HUES6 (cell line): ENCODE measurements around the gene CCNK.

Experiments used
- H3K27ac ChIP-seq: 2 replicates; pipeline ENCODE4 v1.7.0; 2013; ENCODE audit warnings: low read depth, mild to moderate bottlenecking, low read length, inconsistent platforms
- H3K27me3 ChIP-seq: 2 replicates; pipeline ENCODE4 v1.6.1; 2013; ENCODE audit warnings: low read length; ENCODE audit not compliant: control insufficient read depth, insufficient read depth
- H3K36me3 ChIP-seq: 2 replicates; pipeline ENCODE4 v1.6.1; 2013; ENCODE audit warnings: low read length; ENCODE audit not compliant: control insufficient read depth, insufficient read depth
- H3K4me1 ChIP-seq: 2 replicates; pipeline ENCODE4 v1.6.1; 2013; ENCODE audit warnings: low read length; ENCODE audit not compliant: control insufficient read depth, insufficient read depth
- H3K4me3 ChIP-seq: 2 replicates; pipeline ENCODE4 v1.5.1; 2013; ENCODE audit warnings: low read depth, low read length
- H3K9ac ChIP-seq: one replicate; pipeline ENCODE4 v1.6.1; 2013; ENCODE audit warnings: mild to moderate bottlenecking, low read length
- H3K9me3 ChIP-seq: 2 replicates; pipeline ENCODE4 v1.6.1; 2013; ENCODE audit warnings: low read depth, low read length; ENCODE audit not compliant: control insufficient read depth, insufficient read depth

CCNK gene

DNA sequence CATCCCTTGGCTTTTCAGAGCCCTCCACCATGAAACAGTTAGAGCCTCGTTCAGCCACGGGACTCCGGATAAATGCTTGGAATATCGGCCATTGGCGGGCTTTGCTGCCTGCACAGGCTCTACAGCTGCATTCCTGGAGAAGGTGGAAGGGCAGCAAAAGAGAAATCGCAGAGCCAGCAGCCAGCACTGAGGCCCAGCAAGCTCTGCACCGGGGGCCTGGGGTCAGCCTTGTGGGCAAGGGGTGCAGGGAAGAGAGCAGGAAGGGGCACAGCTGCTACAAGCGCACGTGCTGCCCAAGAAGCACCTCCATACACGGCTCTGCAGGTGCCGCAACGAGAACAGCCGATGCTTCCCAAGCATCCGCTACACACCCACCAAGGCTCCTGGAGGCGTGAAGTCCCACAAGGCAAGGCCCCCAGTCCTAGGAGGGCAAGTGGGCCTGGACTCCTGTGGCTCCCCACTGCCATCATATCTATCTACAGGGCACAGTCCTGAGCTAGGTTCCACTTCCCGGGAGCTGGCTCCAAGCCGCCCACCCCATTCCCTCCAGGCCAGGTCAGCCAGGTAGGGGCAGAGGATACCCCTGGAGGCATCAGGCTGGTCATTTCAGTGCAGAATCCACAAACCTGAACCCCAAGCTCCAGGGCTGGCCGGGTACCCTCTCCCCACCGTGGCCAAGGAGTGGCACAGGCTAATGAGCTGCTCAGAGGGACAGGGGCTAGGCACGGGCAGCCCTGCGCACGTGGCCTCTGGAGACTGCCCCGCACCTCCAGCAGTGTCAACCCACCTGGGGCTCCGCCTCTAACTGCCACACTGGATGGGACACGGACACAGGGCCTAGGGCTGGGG is 40.2 kb downstream of the CCNK start:
- H3K27me3 ChIP-seq, result no peaks in the 10 kb centered on the region
- H3K27ac ChIP-seq, result peak overlapping the region; percentile 37; the same call in 1 of the 2 replicates
- no peak overlapping the region for H3K4me3 ChIP-seq
- H3K36me3 ChIP-seq, result no peaks in the 10 kb centered on the region
- peak overlapping the region; percentile 43 for H3K9ac ChIP-seq
- peaks cover 55% of the 10 kb centered on the region for H3K4me1 ChIP-seq
- H3K9me3 ChIP-seq, result no peaks in the 10 kb centered on the region

DNA sequence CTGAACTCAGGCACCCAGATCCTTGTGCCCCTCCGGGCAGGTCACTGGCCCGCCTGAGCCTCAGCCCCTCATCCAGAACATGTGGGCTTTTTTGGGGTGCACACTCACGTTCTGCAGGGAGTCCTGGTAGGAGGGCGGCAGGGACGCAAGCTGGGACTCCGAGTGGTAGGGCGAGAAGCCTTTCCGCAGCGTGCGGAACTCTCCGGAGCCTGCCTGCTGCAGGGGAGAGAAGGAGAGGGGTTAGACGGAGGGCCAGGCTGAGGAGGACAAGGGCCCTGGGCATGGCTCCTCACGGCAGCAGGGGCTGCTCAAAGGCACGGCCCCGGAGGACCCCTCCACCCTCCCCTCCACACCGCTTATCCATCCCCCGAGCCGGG is 40.8 kb downstream of the CCNK start:
- Histone ChIP-seq H3K4me3 (no peak overlapping the region), H3K9ac (peak overlapping the region; percentile 43), H3K4me1 (peaks cover 57% of the 10 kb centered on the region), H3K27ac (peak overlapping the region; percentile 37; the same call in 1 of the 2 replicates), H3K27me3 (no peaks in the 10 kb centered on the region), H3K9me3 (no peaks in the 10 kb centered on the region), H3K36me3 (no peaks in the 10 kb centered on the region)

DNA sequence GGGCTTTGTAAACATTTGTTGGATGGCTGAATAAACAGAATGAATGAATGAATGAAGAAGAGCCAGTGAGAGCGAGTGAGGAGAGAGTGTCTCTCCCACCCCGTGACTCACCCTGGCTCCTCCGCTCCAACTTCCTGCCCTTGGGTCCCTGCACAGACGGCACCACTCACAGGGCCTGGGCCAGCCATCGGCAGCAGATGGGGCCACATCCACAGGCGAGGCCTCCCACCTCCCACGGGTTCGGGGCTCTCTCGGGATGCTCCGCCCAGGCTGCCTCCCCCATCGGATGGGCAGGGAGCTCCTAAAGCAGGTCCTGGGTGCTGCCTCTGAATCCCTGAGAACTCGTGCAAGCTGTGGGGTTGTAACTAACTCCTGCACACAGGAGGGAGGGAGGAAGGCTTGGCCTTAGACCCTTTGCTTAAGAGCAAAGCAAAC is 41.3 kb downstream of the CCNK start:
- Histone ChIP-seq H3K9ac (peak overlapping the region; percentile 62), H3K27me3 (no peaks in the 10 kb centered on the region), H3K36me3 (no peaks in the 10 kb centered on the region), H3K4me3 (peak overlapping the region; percentile 22; the same call in 1 of the 2 replicates), H3K27ac (peak overlapping the region; percentile 93; the same call in 1 of the 2 replicates), H3K4me1 (peaks cover 58% of the 10 kb centered on the region), H3K9me3 (no peaks in the 10 kb centered on the region)

DNA sequence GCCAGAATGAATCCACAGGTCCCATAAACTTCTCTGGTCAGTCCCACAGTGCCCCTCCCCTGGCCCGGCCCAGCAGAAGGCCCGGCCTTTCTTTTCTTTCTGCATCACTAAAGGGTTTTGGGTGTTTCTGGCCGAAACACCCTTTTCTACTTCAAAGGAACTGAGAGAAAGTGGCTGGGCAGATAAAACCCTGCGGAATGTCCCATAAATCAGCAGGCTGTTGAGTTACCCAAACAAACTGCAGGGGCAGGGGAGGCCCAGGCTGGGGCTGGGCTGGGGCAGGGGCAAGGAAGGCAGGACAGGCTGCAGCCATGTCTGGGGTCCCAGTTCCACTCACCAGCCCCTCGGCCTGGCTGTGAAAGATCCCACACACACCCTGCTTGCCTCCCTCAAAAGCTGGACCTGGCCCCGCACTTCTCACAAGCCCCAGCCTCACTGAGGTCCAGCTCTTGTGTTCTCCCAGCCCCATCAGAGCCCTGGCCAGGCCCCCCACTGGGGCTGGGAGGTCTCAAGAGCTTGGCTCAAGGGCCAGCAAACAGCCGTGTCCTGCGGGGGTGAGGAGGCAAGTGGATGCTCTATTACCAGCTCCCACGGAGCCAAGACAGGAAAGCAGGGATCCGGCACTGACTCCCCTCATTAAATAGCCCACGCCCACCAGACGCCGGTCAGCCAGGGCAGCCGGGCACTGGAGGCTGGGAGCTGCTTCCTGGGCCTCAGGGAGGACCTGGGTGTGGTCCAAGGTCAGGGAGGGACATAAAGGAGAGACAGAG is 41.9 kb downstream of the CCNK start:
- no peaks in the 10 kb centered on the region for H3K27me3 ChIP-seq
- H3K4me1 ChIP-seq, result peaks cover 64% of the 10 kb centered on the region
- peak overlapping the region; percentile 93 for H3K27ac ChIP-seq
- peak overlapping the region; percentile 66 for H3K9ac ChIP-seq
- H3K9me3 ChIP-seq, result no peaks in the 10 kb centered on the region
- H3K36me3 ChIP-seq, result no peaks in the 10 kb centered on the region
- H3K4me3 ChIP-seq, result peak overlapping the region; percentile 22; the same call in 1 of the 2 replicates

DNA sequence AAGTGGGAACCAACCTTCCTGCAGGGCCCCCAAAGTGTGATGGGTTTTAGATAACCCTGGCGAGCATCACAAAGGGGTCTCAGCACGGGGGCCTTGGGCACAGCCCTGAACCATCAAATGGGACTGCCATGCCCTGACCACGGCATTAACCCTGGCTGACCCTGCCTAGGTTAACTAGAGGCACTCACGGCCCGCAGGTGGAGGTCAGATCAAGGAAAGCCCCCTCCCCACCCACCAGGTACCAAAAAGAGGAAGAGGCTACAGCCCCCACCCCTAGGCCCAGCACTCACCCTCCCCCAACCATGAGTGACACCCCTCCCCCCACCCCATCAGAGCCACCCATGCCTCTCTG is 42.5 kb downstream of the CCNK start:
- Histone ChIP-seq H3K9me3 (no peaks in the 10 kb centered on the region), H3K27ac (peak overlapping the region; percentile 93; the same call in 1 of the 2 replicates), H3K9ac (peak overlapping the region; percentile 66), H3K4me3 (no peak overlapping the region), H3K4me1 (peaks cover 65% of the 10 kb centered on the region), H3K36me3 (no peaks in the 10 kb centered on the region), H3K27me3 (no peaks in the 10 kb centered on the region)

DNA sequence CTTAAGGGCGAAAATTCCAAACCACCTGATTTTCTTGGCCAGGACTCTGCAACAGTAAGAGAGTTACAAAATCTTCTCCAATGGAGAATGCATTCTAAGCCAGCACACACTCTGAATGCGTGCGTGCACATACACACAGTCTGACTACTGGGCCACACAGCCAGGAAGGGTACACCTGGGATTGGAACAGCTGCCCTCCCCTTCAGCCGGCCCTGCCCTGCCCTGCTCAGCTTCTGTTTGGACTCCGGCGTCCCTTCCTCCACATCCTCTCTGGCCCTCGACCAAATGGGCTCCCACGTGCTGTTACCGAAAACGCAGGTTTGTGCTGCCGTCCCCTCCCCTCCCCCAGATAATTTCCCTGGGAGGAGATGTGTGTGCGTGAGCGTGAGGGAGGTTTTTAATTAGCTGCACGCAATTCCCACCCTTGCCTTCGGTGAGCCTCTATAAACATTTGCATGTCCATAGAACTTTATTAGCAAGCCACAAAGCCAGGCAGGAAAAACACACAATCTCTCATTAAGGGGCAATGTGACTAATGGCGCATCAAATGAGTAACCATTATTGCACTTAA is 43.0 kb downstream of the CCNK start:
- H3K36me3 ChIP-seq, result no peaks in the 10 kb centered on the region
- peak overlapping the region; percentile 18 for H3K9ac ChIP-seq
- H3K9me3 ChIP-seq, result no peaks in the 10 kb centered on the region
- no peaks in the 10 kb centered on the region for H3K27me3 ChIP-seq
- peaks cover 65% of the 10 kb centered on the region for H3K4me1 ChIP-seq
- no peak overlapping the region for H3K27ac ChIP-seq
- no peak overlapping the region for H3K4me3 ChIP-seq

DNA sequence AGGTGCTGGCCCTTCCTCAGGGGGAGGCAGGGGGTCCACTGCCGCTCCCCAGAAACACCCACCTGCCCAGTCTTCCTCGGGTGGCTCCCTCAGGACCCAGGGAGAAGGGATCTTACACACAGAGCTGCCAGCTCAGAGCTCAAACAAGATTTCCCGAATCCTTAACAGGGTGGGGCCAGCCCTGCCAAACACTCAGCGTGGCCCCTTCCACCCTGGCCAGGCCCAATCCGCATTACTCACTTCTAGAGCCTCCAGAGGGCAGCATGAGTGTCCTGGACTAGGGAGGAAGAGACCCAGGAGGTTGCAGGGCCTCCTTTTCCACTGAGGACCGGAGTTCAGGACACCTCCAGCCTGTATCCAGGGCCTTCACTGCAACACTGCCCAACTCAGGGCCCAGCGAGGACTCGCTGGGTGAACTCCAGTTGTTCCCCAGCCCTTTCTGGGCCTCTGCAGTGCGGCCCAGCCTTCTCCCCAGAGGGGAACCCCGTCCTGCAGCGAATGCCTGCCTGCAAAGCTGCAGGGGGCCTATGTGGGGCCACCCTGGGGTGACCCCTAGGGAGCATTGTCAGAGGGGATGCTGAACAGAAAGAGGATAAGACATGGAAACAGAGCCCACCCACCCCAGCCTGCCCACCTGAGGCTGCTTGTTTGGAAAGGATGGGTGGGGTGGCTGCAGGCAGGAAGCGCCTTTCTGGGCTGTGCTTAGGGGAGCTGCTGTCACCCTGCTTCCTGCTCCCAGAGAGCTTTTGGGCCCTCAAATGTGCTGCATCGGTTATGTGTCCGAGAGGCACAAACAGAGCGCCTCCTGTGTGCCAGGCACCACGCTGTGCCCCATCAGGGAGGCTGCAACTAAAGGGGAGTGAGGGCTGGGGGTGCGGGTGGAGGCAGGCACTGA is 43.8 kb downstream of the CCNK start:
- Histone ChIP-seq H3K36me3 (no peaks in the 10 kb centered on the region), H3K4me1 (peaks cover 68% of the 10 kb centered on the region), H3K9ac (no peak overlapping the region), H3K9me3 (no peaks in the 10 kb centered on the region), H3K27ac (no peak overlapping the region), H3K27me3 (no peaks in the 10 kb centered on the region), H3K4me3 (no peak overlapping the region)

DNA sequence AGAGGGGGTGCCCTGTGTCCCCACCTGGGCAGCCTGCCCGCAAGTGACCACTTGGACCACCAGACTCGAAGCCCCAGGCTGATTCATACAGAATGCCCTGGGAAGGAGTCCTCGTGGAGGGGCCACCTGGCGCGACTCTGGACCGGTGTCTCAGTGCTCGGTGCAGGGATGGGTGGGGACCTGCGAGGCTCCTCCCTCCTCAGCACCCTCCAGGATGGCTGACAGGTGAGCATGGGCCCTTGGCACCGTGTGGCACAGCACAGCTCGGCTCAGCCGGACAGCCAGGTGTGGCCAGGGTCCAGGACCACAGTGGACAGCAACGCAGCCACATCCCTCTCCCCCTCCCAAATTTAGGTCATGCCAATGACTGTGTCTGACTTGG is 44.5 kb downstream of the CCNK start:
- no peak overlapping the region for H3K27ac ChIP-seq
- no peak overlapping the region for H3K4me3 ChIP-seq
- no peaks in the 10 kb centered on the region for H3K36me3 ChIP-seq
- no peak overlapping the region for H3K9ac ChIP-seq
- H3K4me1 ChIP-seq, result peaks cover 73% of the 10 kb centered on the region
- no peaks in the 10 kb centered on the region for H3K9me3 ChIP-seq
- H3K27me3 ChIP-seq, result no peaks in the 10 kb centered on the region

DNA sequence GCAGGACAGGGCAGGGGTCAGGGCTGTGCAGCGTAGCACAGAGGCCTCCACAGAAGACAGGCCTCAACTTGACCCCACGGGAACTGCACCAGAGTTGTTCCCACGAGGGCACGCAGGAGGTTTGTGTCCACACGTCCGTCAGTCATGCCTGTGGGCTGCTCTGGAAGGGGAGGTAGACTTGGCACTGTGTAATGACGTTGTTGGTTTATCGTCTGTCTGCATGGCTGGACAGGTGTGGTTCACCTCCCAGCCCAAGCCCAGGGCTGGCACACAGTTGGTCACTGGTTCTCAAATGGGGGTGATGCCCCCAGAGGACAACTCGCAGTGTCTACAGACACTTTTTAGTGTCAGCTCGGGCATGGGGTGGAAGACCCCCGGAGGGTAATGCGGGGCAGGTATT is 45.8 kb downstream of the CCNK start:
- Histone ChIP-seq H3K36me3 (no peaks in the 10 kb centered on the region), H3K9ac (no peak overlapping the region), H3K4me3 (no peak overlapping the region), H3K4me1 (peaks cover 71% of the 10 kb centered on the region), H3K9me3 (no peaks in the 10 kb centered on the region), H3K27me3 (no peaks in the 10 kb centered on the region), H3K27ac (no peak overlapping the region)

DNA sequence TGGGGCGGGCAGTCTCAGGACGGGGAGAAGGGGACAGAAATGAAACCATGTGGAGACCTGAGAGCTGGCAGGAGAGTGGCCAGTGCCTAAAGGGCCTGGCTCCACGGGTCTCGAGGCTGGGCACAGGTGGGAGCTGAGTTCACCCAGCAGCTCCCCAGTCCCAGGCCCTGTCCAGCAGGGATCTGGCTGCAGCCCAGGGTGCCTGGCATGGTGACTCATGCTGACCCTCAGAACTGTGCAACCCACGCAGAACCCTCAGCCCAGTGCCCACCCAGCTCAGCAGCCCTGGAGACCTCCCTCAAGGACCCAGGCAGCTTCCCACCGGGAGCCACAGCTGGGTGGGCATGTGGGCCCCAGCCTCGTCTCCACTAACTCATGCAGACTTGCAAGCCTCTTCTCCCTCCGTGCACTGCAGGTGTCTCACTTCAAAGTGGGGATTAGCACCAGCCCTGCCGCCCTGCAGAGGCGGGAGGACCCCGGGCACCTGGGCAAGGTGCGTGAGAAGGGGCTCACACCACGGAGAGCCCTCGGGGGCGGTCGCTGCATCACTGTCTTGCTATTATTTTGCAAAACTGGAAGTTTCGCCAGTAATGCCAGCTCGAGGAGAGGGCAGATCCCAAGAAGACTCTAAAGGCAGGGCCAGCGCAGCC is 46.3 kb downstream of the CCNK start:
- H3K27ac ChIP-seq, result no peak overlapping the region

More for the DNA sequence above, 46.3 kb downstream of the CCNK start:
- Histone ChIP-seq H3K9me3 (no peaks in the 10 kb centered on the region), H3K4me3 (no peak overlapping the region), H3K4me1 (peaks cover 66% of the 10 kb centered on the region), H3K9ac (no peak overlapping the region), H3K27me3 (no peaks in the 10 kb centered on the region), H3K36me3 (no peaks in the 10 kb centered on the region)
